Coronary artery (tissue), 2 donors: ENCODE measurements around the gene LETMD1.

ENCODE experiments used
- DNase-seq: peaks from one replicate; pipeline ENCODE4 v3.0.0-alpha.2; 2017; ENCODE audit warnings: low spot score
- H3K27ac ChIP-seq, 2 donors: fragments of 200-600 bp; sonication (generic); one replicate each; pipeline ENCODE4 v1.5.1; 2016 to 2019
- H3K4me3 ChIP-seq: fragments of 200-600 bp; sonication (generic); 2 replicates; pipeline ENCODE4 v1.5.1; 2016; ENCODE audit warnings: mild to moderate bottlenecking, moderate library complexity
- CTCF ChIP-seq: fragments of 200-600 bp; sonication (generic); IDR thresholded peaks from one replicate; pipeline ENCODE4 v1.5.1; 2019; ENCODE audit warnings: antibody characterized with exemption

LETMD1 gene

GRCh38 chr12:51017452-51017851 lies 30.7 kb upstream of the LETMD1 start:
- no peak overlapping the region for H3K27ac ChIP-seq
- no peak for DNase-seq
- no peak for TF ChIP-seq CTCF
- no peak overlapping the region for H3K4me3 ChIP-seq

GRCh38 chr12:51018956-51019355 lies 29.2 kb upstream of the LETMD1 start:
- no peak for TF ChIP-seq CTCF
- no peak for DNase-seq
- no peak overlapping the region for H3K27ac ChIP-seq
- H3K4me3 ChIP-seq: no peak overlapping the region

GRCh38 chr12:51019927-51020326 lies 28.2 kb upstream of the LETMD1 start:
- H3K27ac ChIP-seq: no peak overlapping the region
- H3K4me3 ChIP-seq: no peak overlapping the region
- TF ChIP-seq CTCF: no peak
- no peak for DNase-seq

GRCh38 chr12:51020448-51021182 lies 27.5 kb upstream of the LETMD1 start:
- peak overlapping the region in 1 of 2 donors; percentile 18 for H3K27ac ChIP-seq
- H3K4me3 ChIP-seq: no peak overlapping the region
- TF ChIP-seq CTCF: no peak
- no peak for DNase-seq

GRCh38 chr12:51021694-51022093 lies 26.4 kb upstream of the LETMD1 start:
- no peak overlapping the region for H3K4me3 ChIP-seq
- no peak overlapping the region for H3K27ac ChIP-seq
- DNase-seq: no peak
- TF ChIP-seq CTCF: no peak

GRCh38 chr12:51023625-51024382 lies 24.3 kb upstream of the LETMD1 start:
- no peak for DNase-seq
- peak overlapping the region; percentile 96 for H3K27ac ChIP-seq
- no peak for TF ChIP-seq CTCF
- peak overlapping the region; percentile 95 for H3K4me3 ChIP-seq

- no peak for DNase-seq
Measured at GRCh38 chr12:51025338-51025835, 22.7 kb upstream of the LETMD1 start.

More at GRCh38 chr12:51025338-51025835, 22.7 kb upstream of the LETMD1 start:
- no peak for TF ChIP-seq CTCF
- peak overlapping the region; percentile 96 for H3K27ac ChIP-seq
- H3K4me3 ChIP-seq: peak overlapping the region; percentile 95
